AML-193 (cell line): ENCODE data around the gene SNX5.
"Not testable (repeated sequence)": the region's sequence is repeated elsewhere in the genome, so short reads cannot be mapped to it uniquely, and the experiment has no call there.

Experiments
- DNase-seq, 2 experiments: peaks; one replicate each; lab custom pipeline; 2025; lab: John Stamatoyannopoulos, UW

The SNX5 gene

GRCh38 chr20:17960400-17960885 is 8.2 kb downstream of the SNX5 start:
- not testable (repeated sequence) for DNase-seq

- DNase-seq: no peak
Measured at GRCh38 chr20:17959257-17959627, 9.4 kb downstream of the SNX5 start.

- DNase-seq: no peak
Measured at GRCh38 chr20:17958373-17959256, 10.0 kb downstream of the SNX5 start.

GRCh38 chr20:17957505-17958363 is 10.9 kb downstream of the SNX5 start:
- DNase-seq: no peak

GRCh38 chr20:17956099-17956685 is 12.4 kb downstream of the SNX5 start:
- DNase-seq: no peak

- no peak for DNase-seq
Measured at GRCh38 chr20:17955302-17955701, 13.3 kb downstream of the SNX5 start.

- no peak for DNase-seq
Measured at GRCh38 chr20:17953935-17954334, 14.7 kb downstream of the SNX5 start.

- no peak for DNase-seq
Measured at GRCh38 chr20:17952692-17953684, 15.6 kb downstream of the SNX5 start.

GRCh38 chr20:17951323-17951722 is 17.3 kb downstream of the SNX5 start:
- DNase-seq: no peak

- no peak for DNase-seq
Measured at GRCh38 chr20:17950670-17951069, 17.9 kb downstream of the SNX5 start.

- DNase-seq: no peak
Measured at GRCh38 chr20:17949899-17950298, 18.7 kb downstream of the SNX5 start.

GRCh38 chr20:17948442-17948841 is 20.2 kb downstream of the SNX5 start:
- no peak for DNase-seq

GRCh38 chr20:17947474-17947815 is 21.1 kb downstream of the SNX5 start:
- DNase-seq: no peak

GRCh38 chr20:17946572-17947473 is 21.8 kb downstream of the SNX5 start:
- no peak for DNase-seq

- no peak for DNase-seq
Measured at GRCh38 chr20:17946040-17946439, 22.6 kb downstream of the SNX5 start.

GRCh38 chr20:17944854-17945474 is 23.6 kb downstream of the SNX5 start:
- no peak for DNase-seq

- no peak for DNase-seq
Measured at GRCh38 chr20:17943343-17943742, 25.3 kb downstream of the SNX5 start.

- DNase-seq: no peak
Measured at GRCh38 chr20:17941826-17942196, 26.8 kb downstream of the SNX5 start.

GRCh38 chr20:17941087-17941825 is 27.3 kb downstream of the SNX5 start:
- DNase-seq: no peak
